Kidney (tissue), 14 donors: ENCODE data around the gene RAI1. TPM values are rescaled to one million over a fixed set of nuclear protein-coding genes. Genes with fewer than 3 reads are reported as not detected.
A peak's percentile ranks its signal among the peaks of the same experiment; 100 is the strongest.

ENCODE experiments used
- DNase-seq, 5 donors: peaks; one replicate each; pipeline ENCODE4 v3.0.0-alpha.2; 2013 to 2020
- FAIRE-seq: peaks from 2 replicates; lab custom pipeline; 2012; peaks lifted over from hg19 to GRCh38; lab: Jason Lieb, UNC
- H3K27ac ChIP-seq, 2 donors: one replicate each; pipeline ENCODE4 v1.7.0; 2013; ENCODE audit warnings: low read depth in 2 of 2, low read length in 2 of 2, inconsistent platforms in 1 of 2
- H3K27me3 ChIP-seq: one replicate; pipeline ENCODE4 v1.7.1; 2013; ENCODE audit warnings: low read length, inconsistent platforms; ENCODE audit not compliant: control insufficient read depth, insufficient read depth
- H3K36me3 ChIP-seq, 3 donors: one replicate each; pipeline versions ENCODE4 v1.7.0 to v1.7.1; 2013; ENCODE audit warnings: low read length in 3 of 3, control low read depth in 1 of 3, inconsistent platforms in 1 of 3; ENCODE audit not compliant: insufficient read depth in 3 of 3, control insufficient read depth in 2 of 3
- H3K4me1 ChIP-seq, 3 donors: one replicate each; pipeline versions ENCODE4 v1.7.0 to v1.7.1; 2013; ENCODE audit warnings: low read length in 3 of 3, inconsistent platforms in 1 of 3, low read depth in 1 of 3; ENCODE audit not compliant: control insufficient read depth in 2 of 3, insufficient read depth in 2 of 3
- H3K4me3 ChIP-seq, 3 donors: one replicate each; pipeline versions ENCODE4 v1.7.0 to v1.8.1; 2013; ENCODE audit warnings: low read length in 3 of 3, control low read depth in 1 of 3, inconsistent platforms in 1 of 3
- H3K9ac ChIP-seq, 3 donors: one replicate each; pipeline versions ENCODE4 v1.7.0 to v1.7.1; 2013; ENCODE audit warnings: low read length in 3 of 3, control low read depth in 1 of 3, inconsistent platforms in 1 of 3
- H3K9me3 ChIP-seq, 3 donors: one replicate each; pipeline versions ENCODE4 v1.7.0 to v1.7.1; 2013; ENCODE audit warnings: low read length in 3 of 3, control low read depth in 1 of 3, inconsistent platforms in 1 of 3; ENCODE audit not compliant: control insufficient read depth in 2 of 3, insufficient read depth in 1 of 3
- intact Hi-C: fragments of 100-400 bp; cut with DNase I; formaldehyde crosslinking; loops from one replicate; pipeline ENCODE4 v1.11.1; 2022
- polyA plus RNA-seq: library from polyadenylated mRNA; stranded (reverse); fragments of 350-450 nt; fragmentation: Illumina TruSeq; extraction: RNeasy Lipid Tissue Mini Kit (QIAGEN cat#74804); gene quantifications from one replicate; pipeline ENCODE4 v1.2.3, GENCODE V29; 2014; ENCODE audit warnings: low read depth, low replicate concordance; ENCODE audit not compliant: insufficient read depth
- total RNA-seq: library from RNA; stranded (reverse); fragmentation: NEBNext Ultra II Directional; extraction: Animal tissue kit (Norgen Biotek cat#: 25700); gene quantifications from one replicate; pipeline ENCODE4 v1.2.1, GENCODE V29; 2021
- TF ChIP-seq, protein P1 (sequence below): IDR thresholded peaks from 3 replicates; pipeline ENCODE4 v1.5.1; 2012; ENCODE audit warnings: mild to moderate bottlenecking, moderate library complexity, borderline replicate concordance; ENCODE audit not compliant: insufficient read depth; ENCODE audit errors: extremely low read depth
- donor health status: control.
- donor health status: control.
- donor health status: control.
- donor health status: control.
- donor health status: control.
- donor health status: DM: yes; HTN: yes; CAD: no.
- donor health status: Normal renal cell carcinoma (clear cell type).

The RAI1 gene
- total and polyA plus RNA-seq, 2 donors from 2014 or later, result 6.7 to 50.5 TPM

DNA sequence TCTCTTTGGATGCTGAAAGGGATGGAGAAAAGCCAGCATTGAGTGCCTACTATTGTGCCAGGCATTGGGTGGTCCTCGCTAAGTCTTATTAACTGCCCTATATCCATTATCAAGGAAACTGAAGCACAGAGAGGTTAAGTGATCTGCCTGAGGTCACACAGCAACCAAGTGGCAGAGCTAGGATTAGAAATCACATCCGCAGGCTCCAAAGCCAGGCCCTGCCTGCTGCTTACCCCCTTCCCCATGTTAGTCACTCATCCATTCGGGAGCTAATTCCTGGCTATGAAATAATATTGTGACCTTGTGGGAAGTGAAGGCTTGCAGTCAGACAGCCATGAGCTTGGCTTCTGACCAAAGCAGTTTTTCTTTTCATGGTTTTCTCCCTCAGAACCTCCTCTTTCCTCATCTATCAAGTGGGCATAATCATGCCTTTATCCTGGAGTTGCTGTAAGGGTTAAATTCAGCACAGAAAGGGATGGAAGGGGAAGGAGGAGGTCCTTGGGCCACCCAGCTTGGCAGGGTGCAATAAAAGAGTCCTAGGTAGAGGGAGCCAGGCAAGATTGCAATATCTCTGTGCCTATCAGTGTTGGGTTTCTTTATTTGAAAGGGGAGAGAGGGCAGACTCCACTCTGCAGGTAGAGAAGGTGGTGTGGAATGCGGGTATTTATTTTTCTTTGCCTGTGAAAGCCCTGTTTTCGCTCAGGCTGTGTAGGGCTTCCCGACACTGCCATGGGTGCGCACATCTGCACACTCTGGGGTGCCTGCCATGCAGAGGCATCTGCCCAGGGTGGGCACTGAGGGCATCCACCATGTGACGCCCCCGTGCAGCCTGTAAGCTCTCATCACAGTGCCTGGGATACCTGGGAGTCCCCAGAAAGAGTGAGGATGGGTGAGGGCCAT is 11.3 kb downstream of the RAI1 start:
- Histone ChIP-seq H3K4me1 (peaks cover 12 to 47% (median 38%) of the 10 kb centered on the region in 3 donors), H3K9ac (peak overlapping the region in 1 of 3 donors; percentile 89)
- FAIRE-seq, result no peak

DNA sequence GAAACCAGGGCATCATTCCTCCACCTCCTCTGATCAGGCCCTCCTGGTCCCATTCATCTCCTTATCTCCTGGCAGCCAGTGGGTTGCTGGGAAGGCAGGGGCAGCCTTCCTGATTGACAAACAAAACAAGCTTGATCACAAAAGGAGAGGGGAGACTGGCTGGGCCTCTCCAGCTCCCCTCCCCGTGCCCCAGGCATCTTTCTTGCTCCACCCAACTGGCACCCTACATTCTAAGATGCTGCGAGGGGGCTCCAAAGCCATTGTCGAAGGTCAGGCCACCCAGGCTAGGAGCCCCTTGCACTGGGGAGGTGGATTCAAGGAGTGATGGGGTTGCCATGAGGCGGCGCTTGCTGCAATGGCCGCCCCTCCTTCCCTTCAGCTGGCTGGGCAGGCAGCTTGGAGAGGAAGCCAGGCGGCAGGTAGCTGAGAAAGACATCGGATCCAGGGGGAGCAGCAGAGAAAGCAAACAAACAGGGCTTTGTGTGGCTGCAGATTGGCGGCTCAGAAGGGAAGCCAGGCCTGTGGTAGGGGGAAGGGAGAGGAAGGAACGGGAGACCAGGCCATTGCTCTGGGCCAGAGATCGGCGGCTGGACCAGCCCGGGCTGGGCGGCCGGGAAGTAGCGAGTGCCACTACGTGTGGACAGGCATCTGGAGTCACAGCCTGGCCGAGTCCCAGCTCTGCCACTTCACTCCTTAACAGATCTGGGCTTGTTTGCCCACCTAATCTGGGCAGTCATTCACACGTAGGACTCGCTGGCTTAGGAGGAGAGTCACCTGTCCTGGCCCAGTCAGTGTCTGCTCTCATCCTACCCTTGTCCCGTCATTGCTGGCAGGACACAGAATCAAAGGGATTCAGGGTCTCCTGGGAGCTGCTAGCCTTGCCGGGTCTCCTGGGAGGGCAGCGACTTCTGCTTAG is 12.3 kb downstream of the RAI1 start:
- TF ChIP-seq, protein P1, sequence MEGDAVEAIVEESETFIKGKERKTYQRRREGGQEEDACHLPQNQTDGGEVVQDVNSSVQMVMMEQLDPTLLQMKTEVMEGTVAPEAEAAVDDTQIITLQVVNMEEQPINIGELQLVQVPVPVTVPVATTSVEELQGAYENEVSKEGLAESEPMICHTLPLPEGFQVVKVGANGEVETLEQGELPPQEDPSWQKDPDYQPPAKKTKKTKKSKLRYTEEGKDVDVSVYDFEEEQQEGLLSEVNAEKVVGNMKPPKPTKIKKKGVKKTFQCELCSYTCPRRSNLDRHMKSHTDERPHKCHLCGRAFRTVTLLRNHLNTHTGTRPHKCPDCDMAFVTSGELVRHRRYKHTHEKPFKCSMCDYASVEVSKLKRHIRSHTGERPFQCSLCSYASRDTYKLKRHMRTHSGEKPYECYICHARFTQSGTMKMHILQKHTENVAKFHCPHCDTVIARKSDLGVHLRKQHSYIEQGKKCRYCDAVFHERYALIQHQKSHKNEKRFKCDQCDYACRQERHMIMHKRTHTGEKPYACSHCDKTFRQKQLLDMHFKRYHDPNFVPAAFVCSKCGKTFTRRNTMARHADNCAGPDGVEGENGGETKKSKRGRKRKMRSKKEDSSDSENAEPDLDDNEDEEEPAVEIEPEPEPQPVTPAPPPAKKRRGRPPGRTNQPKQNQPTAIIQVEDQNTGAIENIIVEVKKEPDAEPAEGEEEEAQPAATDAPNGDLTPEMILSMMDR, result no peak
- H3K9me3 ChIP-seq, result no peaks in the 10 kb centered on the region
- intact Hi-C loops, result no loop called here
- peak overlapping the region in 2 of 3 donors; percentile 20 to 50 for H3K4me3 ChIP-seq
- peak overlapping the region in 2 of 3 donors; percentile 2 to 89 for H3K9ac ChIP-seq
- DNase-seq (peak in 4 of 5 donors; percentile 84 to 90 (median 88)), FAIRE-seq (no peak)
- peak overlapping the region; percentile 92 to 98 for H3K27ac ChIP-seq
- H3K27me3 ChIP-seq, result no peaks in the 10 kb centered on the region
- H3K36me3 ChIP-seq, result no peaks in the 10 kb centered on the region
- peaks cover 12 to 50% (median 44%) of the 10 kb centered on the region in 3 donors for H3K4me1 ChIP-seq

More for the DNA sequence above, 11.3 kb downstream of the RAI1 start:
- Histone ChIP-seq H3K4me3 (no peak overlapping the region), H3K27ac (peak overlapping the region; percentile 92 to 98), H3K9me3 (no peaks in the 10 kb centered on the region), H3K27me3 (no peaks in the 10 kb centered on the region), H3K36me3 (no peaks in the 10 kb centered on the region)
- TF ChIP-seq, protein P1, result no peak
- peak in 2 of 5 donors; percentile 34 to 47 for DNase-seq
- intact Hi-C loops, result no loop called here

DNA sequence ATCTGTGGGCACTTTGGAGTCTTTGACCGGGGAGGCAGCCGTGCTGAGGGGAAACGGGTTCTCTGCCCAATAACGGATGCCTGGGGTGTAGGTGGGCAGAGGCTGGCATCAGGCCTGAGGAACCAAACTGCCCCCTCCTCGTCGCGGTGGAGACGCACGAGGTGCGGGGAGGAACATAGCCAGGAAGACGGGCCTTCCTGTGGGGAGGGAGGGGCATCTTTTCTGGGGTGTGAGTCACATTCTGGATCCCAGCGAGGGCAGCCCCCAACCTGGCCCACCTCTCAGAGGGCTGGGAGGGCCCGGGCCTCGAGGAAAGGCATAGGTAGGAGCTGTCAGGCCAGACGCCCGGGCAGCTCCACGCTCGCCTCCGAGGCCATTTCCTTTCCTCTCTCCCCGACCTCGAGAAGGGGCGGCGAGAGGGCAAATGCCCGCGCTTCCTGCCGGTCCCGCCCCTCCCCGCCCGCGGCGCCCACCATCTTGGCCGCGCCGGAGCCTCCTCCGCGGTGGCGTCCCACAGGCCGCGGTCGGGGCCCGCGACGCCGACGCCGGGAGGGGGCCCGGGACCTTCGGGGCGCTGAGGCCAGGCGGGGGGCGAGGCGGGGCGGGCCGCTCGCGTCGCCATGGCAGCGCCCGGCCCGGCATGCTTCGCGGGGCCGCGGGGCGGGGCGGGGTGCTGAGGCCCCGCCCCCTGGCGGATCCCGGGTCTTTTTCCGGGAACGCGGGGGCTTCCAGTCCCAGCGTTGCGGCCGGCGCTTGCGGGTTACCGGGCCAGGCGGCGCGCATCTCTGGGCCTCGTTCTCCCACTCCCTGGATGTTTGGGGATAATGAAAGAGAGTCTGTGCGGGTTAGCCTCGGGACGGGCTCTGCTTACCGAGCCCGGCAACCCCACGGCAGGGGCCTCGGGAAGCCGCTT is 13.2 kb downstream of the RAI1 start:
- peak overlapping the region; percentile 94 to 98 for H3K27ac ChIP-seq
- H3K4me3 ChIP-seq, result peak overlapping the region; percentile 51 to 73 (median 62)
- H3K9me3 ChIP-seq, result no peaks in the 10 kb centered on the region
- no peaks in the 10 kb centered on the region for H3K27me3 ChIP-seq
- DNase-seq, result peak; percentile 78 to 93 (median 87)
- peaks cover 12 to 58% (median 53%) of the 10 kb centered on the region in 3 donors for H3K4me1 ChIP-seq
- FAIRE-seq, result no peak
- H3K9ac ChIP-seq, result peak overlapping the region; percentile 26 to 89 (median 79)
- TF ChIP-seq, protein P1, result no peak
- intact Hi-C loops, result no loop called here
- no peaks in the 10 kb centered on the region for H3K36me3 ChIP-seq
